ENCODE measurements around the gene INPP4A. TPM values are rescaled to one million over a fixed set of nuclear protein-coding genes. Genes with fewer than 3 reads are reported as not detected.

INPP4A gene
- total and polyA plus RNA-seq, 10 of the 15 experiments (the other 5 are each of a cell fraction or from before 2014, with no cell fraction given) = 4.7 to 62.3 (median 36.9) TPM

DNA sequence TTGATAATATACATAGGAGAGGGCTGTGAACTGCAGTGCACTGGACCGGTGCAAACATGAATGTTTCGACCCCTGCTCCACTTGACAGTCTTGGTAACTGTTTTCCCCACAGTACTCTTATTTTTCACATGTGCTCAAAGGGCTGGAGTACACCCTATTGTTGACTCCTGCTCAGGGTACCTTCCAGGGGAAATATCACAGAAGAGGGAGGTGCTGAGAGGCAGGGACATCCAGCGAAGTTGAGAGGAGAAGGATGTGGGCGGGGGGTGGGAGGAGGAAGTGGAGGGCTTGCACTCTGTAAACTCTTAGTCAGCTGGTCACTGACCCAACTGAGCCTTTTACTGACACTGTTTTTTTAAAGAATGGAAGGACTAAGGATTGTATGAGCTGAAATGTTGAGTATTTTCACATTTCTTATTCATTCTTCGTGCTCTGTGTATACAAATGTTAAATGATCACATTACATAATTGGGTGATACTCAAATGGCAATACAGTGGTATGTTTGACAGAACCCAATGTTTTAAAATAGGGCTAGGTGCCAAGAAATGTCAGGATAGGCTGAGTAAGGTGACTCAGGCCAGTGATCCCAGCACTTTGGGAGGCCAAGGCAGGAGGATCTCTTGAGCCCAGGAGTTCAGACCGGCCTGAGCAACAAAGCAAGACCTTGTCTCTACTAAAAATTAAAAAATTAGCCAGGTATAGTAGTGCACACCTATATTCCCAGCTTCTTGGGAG, 10.0 kb downstream of the INPP4A start:
- Histone ChIP-seq H3K4me2 (ENCODE audit: control insufficient read depth, insufficient read depth) (peak overlapping the region; percentile 65), H3K4me3 (peak overlapping the region; percentile 58; the same call in 1 of the 2 replicates), H3K4me1 (ENCODE audit: control insufficient read depth, insufficient read depth, low read length) (peaks cover 73% of the 10 kb centered on the region), H3K79me2 (ENCODE audit: control insufficient read depth, insufficient read depth, low read length) (peaks cover 95% of the 10 kb centered on the region), H3K9ac (ENCODE audit: control insufficient read depth, insufficient read depth, low read length) (peak overlapping the region; percentile 66; the same call in 1 of the 2 replicates), H3K27me3 (replicated peaks in 1 of 2; ENCODE audit: control insufficient read depth in 2 of 2, insufficient read depth in 2 of 2, low read length in 1 of 2) (no peaks in the 10 kb centered on the region), H3K9me3 (replicated peaks; ENCODE audit: control insufficient read depth, insufficient read depth, low read length) (no peaks in the 10 kb centered on the region), H3K27ac (ENCODE audit: control insufficient read depth, insufficient read depth) (peak overlapping the region; percentile 77), H4K20me1 (ENCODE audit: control insufficient read depth, insufficient read depth) (no peaks in the 10 kb centered on the region; the same call in 1 of the 2 replicates), H2AFZ (ENCODE audit: control insufficient read depth, low read depth, low read length) (no peak overlapping the region), H3K36me3 (ENCODE audit: control insufficient read depth in 2 of 2, insufficient read depth in 2 of 2, low read length in 1 of 2) (peaks cover 6 to 26% of the 10 kb centered on the region in 2 experiments; a peak in 3 of 4 replicates)
- intact Hi-C loops (cut with micrococcal nuclease; ENCODE audit: unreplicated experiment) (loop anchor here (2.0 kb wide), 1 partner anchor 42 kb away; no protein-coding TSS in a partner anchor), in situ Hi-C loops (cut with MboI) (no loop called here)
- ATAC-seq (peak; percentile 60), DNase-seq (ENCODE audit: low read depth, low spot score) (no peak), FAIRE-seq (no peak)
- ChIA-PET SMC1A (ENCODE audit: uncharacterized antibody, unreplicated experiment) (interaction anchor here (0.8 to 28.2 kb wide), 5 partner anchors 8 to 102 kb away, joined by 3 to 816 read pairs (median 9); no protein-coding TSS in a partner anchor), CTCF (interaction anchor here (0.7 to 5.3 kb wide), 6 partner anchors 10 to 33 kb away, joined by 3 to 32 read pairs (median 6); no protein-coding TSS in a partner anchor), POLR2A (interaction anchor here (0.6 to 27.0 kb wide), 4 partner anchors 8 to 604 kb away, joined by 4 to 545 read pairs (median 146); no protein-coding TSS in a partner anchor), RAD21 (ENCODE audit: unreplicated experiment) (interaction anchor here (0.7 to 13.1 kb wide), 8 partner anchors 8 to 64 kb away, joined by 3 to 199 read pairs (median 4); no protein-coding TSS in a partner anchor)
- no TSS peak for BruUV-seq (replicated peaks)
- 33% methylated on average over 6 of the region's 6 CpGs for WGBS (ENCODE audit: insufficient coverage, insufficient replicate concordance, low lambda C conversion rate, missing lambda C conversion rate)
- no peak for TF ChIP-seq BACH1 (IDR thresholded peaks at IDR 0.05; ENCODE audit: borderline replicate concordance)
- no peak for TF ChIP-seq SREBF1 (IDR thresholded peaks at IDR 0.05; ENCODE audit: low read length)
- no peak for TF ChIP-seq CBX5 (IDR thresholded peaks at IDR 0.05; ENCODE audit: low read depth)
- peak; percentile 25; the same call in 1 of the 2 replicates for TF ChIP-seq PAX5 (IDR thresholded peaks at IDR 0.05; ENCODE audit: borderline replicate concordance, low read depth, low read length)
- no peak for TF ChIP-seq KDM1A (IDR thresholded peaks at IDR 0.05; ENCODE audit: borderline replicate concordance)
- TF ChIP-seq ZSCAN29 (IDR thresholded peaks at IDR 0.05) = no peak
- no peak for TF ChIP-seq SMC3 (IDR thresholded peaks at IDR 0.05; ENCODE audit: borderline replicate concordance, low read length)
- peak in 1 of 2 experiments; percentile 42; a peak in 1 of 4 replicates for TF ChIP-seq BHLHE40 (IDR thresholded peaks at IDR 0.05; ENCODE audit: borderline replicate concordance in 1 of 2, low read depth in 2 of 2, low read length in 1 of 2)
- TF ChIP-seq, protein P1, sequence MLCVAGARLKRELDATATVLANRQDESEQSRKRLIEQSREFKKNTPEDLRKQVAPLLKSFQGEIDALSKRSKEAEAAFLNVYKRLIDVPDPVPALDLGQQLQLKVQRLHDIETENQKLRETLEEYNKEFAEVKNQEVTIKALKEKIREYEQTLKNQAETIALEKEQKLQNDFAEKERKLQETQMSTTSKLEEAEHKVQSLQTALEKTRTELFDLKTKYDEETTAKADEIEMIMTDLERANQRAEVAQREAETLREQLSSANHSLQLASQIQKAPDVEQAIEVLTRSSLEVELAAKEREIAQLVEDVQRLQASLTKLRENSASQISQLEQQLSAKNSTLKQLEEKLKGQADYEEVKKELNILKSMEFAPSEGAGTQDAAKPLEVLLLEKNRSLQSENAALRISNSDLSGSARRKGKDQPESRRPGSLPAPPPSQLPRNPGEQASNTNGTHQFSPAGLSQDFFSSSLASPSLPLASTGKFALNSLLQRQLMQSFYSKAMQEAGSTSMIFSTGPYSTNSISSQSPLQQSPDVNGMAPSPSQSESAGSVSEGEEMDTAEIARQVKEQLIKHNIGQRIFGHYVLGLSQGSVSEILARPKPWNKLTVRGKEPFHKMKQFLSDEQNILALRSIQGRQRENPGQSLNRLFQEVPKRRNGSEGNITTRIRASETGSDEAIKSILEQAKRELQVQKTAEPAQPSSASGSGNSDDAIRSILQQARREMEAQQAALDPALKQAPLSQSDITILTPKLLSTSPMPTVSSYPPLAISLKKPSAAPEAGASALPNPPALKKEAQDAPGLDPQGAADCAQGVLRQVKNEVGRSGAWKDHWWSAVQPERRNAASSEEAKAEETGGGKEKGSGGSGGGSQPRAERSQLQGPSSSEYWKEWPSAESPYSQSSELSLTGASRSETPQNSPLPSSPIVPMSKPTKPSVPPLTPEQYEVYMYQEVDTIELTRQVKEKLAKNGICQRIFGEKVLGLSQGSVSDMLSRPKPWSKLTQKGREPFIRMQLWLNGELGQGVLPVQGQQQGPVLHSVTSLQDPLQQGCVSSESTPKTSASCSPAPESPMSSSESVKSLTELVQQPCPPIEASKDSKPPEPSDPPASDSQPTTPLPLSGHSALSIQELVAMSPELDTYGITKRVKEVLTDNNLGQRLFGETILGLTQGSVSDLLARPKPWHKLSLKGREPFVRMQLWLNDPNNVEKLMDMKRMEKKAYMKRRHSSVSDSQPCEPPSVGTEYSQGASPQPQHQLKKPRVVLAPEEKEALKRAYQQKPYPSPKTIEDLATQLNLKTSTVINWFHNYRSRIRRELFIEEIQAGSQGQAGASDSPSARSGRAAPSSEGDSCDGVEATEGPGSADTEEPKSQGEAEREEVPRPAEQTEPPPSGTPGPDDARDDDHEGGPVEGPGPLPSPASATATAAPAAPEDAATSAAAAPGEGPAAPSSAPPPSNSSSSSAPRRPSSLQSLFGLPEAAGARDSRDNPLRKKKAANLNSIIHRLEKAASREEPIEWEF (IDR thresholded peaks at IDR 0.05; ENCODE audit: insufficient replicate concordance, low read depth, low read length) = peak; percentile 66
- no peak for TF ChIP-seq SREBF2 (IDR thresholded peaks at IDR 0.05; ENCODE audit: low read length)
- no peak for TF ChIP-seq NFYA (IDR thresholded peaks at IDR 0.05; ENCODE audit: borderline replicate concordance, low read depth, low read length)
- no peak; the same call in 1 of the 2 replicates for TF ChIP-seq EED (IDR thresholded peaks at IDR 0.05; ENCODE audit: low read depth)
- TF ChIP-seq, protein P2, sequence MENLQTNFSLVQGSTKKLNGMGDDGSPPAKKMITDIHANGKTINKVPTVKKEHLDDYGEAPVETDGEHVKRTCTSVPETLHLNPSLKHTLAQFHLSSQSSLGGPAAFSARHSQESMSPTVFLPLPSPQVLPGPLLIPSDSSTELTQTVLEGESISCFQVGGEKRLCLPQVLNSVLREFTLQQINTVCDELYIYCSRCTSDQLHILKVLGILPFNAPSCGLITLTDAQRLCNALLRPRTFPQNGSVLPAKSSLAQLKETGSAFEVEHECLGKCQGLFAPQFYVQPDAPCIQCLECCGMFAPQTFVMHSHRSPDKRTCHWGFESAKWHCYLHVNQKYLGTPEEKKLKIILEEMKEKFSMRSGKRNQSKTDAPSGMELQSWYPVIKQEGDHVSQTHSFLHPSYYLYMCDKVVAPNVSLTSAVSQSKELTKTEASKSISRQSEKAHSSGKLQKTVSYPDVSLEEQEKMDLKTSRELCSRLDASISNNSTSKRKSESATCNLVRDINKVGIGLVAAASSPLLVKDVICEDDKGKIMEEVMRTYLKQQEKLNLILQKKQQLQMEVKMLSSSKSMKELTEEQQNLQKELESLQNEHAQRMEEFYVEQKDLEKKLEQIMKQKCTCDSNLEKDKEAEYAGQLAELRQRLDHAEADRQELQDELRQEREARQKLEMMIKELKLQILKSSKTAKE (IDR thresholded peaks at IDR 0.05; ENCODE audit: low read depth, poor library complexity, severe bottlenecking) = no peak
- TF ChIP-seq ZNF217 (IDR thresholded peaks at IDR 0.05) = no peak
- TF ChIP-seq MTA3 (IDR thresholded peaks at IDR 0.05; ENCODE audit: borderline replicate concordance, low read length) = no peak
- TF ChIP-seq TCF12 (IDR thresholded peaks at IDR 0.05; ENCODE audit: low read depth, low read length) = peak; percentile 11; the same call in 1 of the 2 replicates
- TF ChIP-seq SIX5 (IDR thresholded peaks at IDR 0.05; ENCODE audit: low read depth, low read length, severe bottlenecking) = no peak

All from GM12878 (cell line).